Neural progenitor cell (in vitro differentiated cells): ENCODE results near the gene CRHR1. TPM values are rescaled to one million over a fixed set of nuclear protein-coding genes. Genes with fewer than 3 reads are reported as not detected.

Experiments
- DNase-seq: peaks from one replicate; pipeline ENCODE4 v3.0.0-alpha.2; 2016; ENCODE audit warnings: low spot score
- H2AFZ ChIP-seq: fragments of 200-600 bp; sonication (generic); replicated peaks from 2 replicates; pipeline ENCODE4 v1.6.1; 2016; ENCODE audit warnings: antibody characterized with exemption
- H3F3A ChIP-seq: fragments of 200-600 bp; sonication (generic); 2 replicates; pipeline ENCODE4 v1.6.1; 2016; ENCODE audit warnings: antibody characterized with exemption, low read depth
- H3K27ac ChIP-seq: fragments of 200-600 bp; sonication (generic); 2 replicates; pipeline ENCODE4 v1.5.1; 2016; ENCODE audit warnings: mild to moderate bottlenecking
- H3K27me3 ChIP-seq: fragments of 200-600 bp; sonication (generic); 2 replicates; pipeline ENCODE4 v1.6.1; 2016; ENCODE audit warnings: mild to moderate bottlenecking, moderate library complexity
- H3K36me3 ChIP-seq: fragments of 200-600 bp; sonication (generic); 2 replicates; pipeline ENCODE4 v1.5.1; 2016
- H3K4me1 ChIP-seq: fragments of 200-600 bp; sonication (generic); 2 replicates; pipeline ENCODE4 v1.6.1; 2016; ENCODE audit warnings: mixed run types
- H3K4me2 ChIP-seq: fragments of 200-600 bp; sonication (generic); 2 replicates; pipeline ENCODE4 v1.6.1; 2016
- H3K4me3 ChIP-seq: fragments of 200-600 bp; sonication (generic); 2 replicates; pipeline ENCODE4 v1.5.1; 2016
- H3K79me2 ChIP-seq: fragments of 200-600 bp; sonication (generic); 2 replicates; pipeline ENCODE4 v1.6.1; 2016; ENCODE audit warnings: low read depth
- H3K9ac ChIP-seq: fragments of 200-600 bp; sonication (generic); 2 replicates; pipeline ENCODE4 v1.6.1; 2016
- H3K9me3 ChIP-seq: fragments of 200-600 bp; sonication (generic); 2 replicates; pipeline ENCODE4 v1.5.1; 2016; ENCODE audit warnings: low read depth
- H4K20me1 ChIP-seq: fragments of 200-600 bp; sonication (generic); 2 replicates; pipeline ENCODE4 v1.6.1; 2016; ENCODE audit warnings: low read depth
- H3K27ac Mint-ChIP-seq: 3 replicates; pipeline ENCODE4 v1.8.0; 2021; ENCODE audit warnings: mixed read lengths
- H3K27me3 Mint-ChIP-seq: 2 replicates; pipeline ENCODE4 v1.8.0; 2022; ENCODE audit warnings: low read depth, mild to moderate bottlenecking, inconsistent platforms, moderate library complexity, mixed read lengths; ENCODE audit not compliant: insufficient read depth
- H3K36me3 Mint-ChIP-seq: 3 replicates; pipeline ENCODE4 v1.8.0; 2021; ENCODE audit warnings: mixed read lengths
- H3K4me1 Mint-ChIP-seq: 3 replicates; pipeline ENCODE4 v1.8.0; 2021; ENCODE audit warnings: mixed read lengths
- H3K4me3 Mint-ChIP-seq: 3 replicates; pipeline ENCODE4 v1.8.0; 2021; ENCODE audit warnings: mild to moderate bottlenecking, moderate library complexity, mixed read lengths
- H3K9me3 Mint-ChIP-seq: 3 replicates; pipeline ENCODE4 v1.8.0; 2020; ENCODE audit warnings: mixed read lengths
- EZH2 ChIP-seq: fragments of 200-600 bp; sonication (generic); IDR thresholded peaks from 2 replicates; pipeline ENCODE4 v1.6.1; 2017; ENCODE audit warnings: antibody characterized with exemption, mild to moderate bottlenecking, moderate library complexity
- EZH2phosphoT487 ChIP-seq: fragments of 200-600 bp; sonication (generic); IDR thresholded peaks from 2 replicates; pipeline ENCODE4 v1.6.1; 2017; ENCODE audit warnings: antibody characterized with exemption
- total RNA-seq: library from RNA; depleted of rRNA; stranded (reverse); fragments of >200 nt; gene quantifications from 2 replicates; pipeline ENCODE4 v1.2.3, GENCODE V29; 2015; ENCODE audit warnings: low replicate concordance
- TF ChIP-seq, protein P1 (sequence below): fragments of 200-600 bp; sonication (generic); IDR thresholded peaks from 2 replicates; pipeline ENCODE4 v1.5.1; 2017; ENCODE audit warnings: antibody characterized with exemption, mild to moderate bottlenecking

The CRHR1 gene
- total RNA-seq, 1 donor from 2014 or later, result 3.4 TPM

DNA sequence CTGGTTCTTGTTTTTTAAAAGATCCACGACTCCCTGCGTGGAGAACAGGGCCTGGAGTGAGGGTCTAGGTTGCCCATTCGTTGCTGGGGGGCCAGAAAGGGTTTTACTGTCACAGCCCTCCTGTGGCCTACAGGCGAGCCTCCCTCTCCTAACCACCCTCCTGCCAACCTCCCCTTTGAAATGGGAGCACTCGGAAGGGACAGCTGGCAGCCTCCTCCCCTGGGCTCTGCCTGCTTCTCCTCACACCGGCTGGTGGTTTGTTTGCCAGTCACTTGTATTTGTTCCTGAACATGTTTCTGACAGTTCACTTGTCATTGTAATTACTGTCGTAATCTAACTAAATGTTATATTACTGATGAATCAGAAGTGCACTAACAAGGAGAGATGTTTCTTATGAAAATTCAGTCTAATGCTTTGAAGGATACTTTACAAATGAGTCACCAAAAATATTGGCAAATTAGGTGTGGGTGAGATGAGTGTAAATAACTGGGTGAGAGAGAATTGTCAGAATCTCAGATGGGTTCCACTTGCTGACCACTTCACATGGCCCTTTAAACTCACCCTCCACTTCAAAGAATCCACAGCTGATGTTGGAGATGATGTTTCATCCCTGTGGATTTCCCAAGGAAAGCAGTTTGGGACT, 57.9 kb downstream of the CRHR1 start:
- H3K4me3 Mint-ChIP-seq, result no peak overlapping the region
- no peak overlapping the region for H3K4me3 ChIP-seq
- H3K4me2 ChIP-seq, result no peak overlapping the region
- H3K36me3 ChIP-seq, result no peaks in the 10 kb centered on the region
- H3K9me3 ChIP-seq, result no peaks in the 10 kb centered on the region
- peaks cover 8% of the 10 kb centered on the region for H3K27me3 Mint-ChIP-seq
- no peaks in the 10 kb centered on the region for H3K36me3 Mint-ChIP-seq
- no peak overlapping the region for H3K27ac Mint-ChIP-seq
- TF ChIP-seq EZH2phosphoT487 (no peak), EZH2 (no peak)
- TF ChIP-seq, protein P1, sequence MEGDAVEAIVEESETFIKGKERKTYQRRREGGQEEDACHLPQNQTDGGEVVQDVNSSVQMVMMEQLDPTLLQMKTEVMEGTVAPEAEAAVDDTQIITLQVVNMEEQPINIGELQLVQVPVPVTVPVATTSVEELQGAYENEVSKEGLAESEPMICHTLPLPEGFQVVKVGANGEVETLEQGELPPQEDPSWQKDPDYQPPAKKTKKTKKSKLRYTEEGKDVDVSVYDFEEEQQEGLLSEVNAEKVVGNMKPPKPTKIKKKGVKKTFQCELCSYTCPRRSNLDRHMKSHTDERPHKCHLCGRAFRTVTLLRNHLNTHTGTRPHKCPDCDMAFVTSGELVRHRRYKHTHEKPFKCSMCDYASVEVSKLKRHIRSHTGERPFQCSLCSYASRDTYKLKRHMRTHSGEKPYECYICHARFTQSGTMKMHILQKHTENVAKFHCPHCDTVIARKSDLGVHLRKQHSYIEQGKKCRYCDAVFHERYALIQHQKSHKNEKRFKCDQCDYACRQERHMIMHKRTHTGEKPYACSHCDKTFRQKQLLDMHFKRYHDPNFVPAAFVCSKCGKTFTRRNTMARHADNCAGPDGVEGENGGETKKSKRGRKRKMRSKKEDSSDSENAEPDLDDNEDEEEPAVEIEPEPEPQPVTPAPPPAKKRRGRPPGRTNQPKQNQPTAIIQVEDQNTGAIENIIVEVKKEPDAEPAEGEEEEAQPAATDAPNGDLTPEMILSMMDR, result no peak
- no peaks in the 10 kb centered on the region for H3K9me3 Mint-ChIP-seq
- no peaks in the 10 kb centered on the region for H3K4me1 ChIP-seq
- H4K20me1 ChIP-seq, result no peaks in the 10 kb centered on the region
- no peaks in the 10 kb centered on the region for H3K27me3 ChIP-seq
- no peaks in the 10 kb centered on the region for H3K4me1 Mint-ChIP-seq
- H3K27ac ChIP-seq, result no peak overlapping the region
- H3K79me2 ChIP-seq, result no peaks in the 10 kb centered on the region
- DNase-seq, result no peak
- no peak overlapping the region for H2AFZ ChIP-seq
- no peaks in the 10 kb centered on the region for H3F3A ChIP-seq
- H3K9ac ChIP-seq, result no peak overlapping the region

DNA sequence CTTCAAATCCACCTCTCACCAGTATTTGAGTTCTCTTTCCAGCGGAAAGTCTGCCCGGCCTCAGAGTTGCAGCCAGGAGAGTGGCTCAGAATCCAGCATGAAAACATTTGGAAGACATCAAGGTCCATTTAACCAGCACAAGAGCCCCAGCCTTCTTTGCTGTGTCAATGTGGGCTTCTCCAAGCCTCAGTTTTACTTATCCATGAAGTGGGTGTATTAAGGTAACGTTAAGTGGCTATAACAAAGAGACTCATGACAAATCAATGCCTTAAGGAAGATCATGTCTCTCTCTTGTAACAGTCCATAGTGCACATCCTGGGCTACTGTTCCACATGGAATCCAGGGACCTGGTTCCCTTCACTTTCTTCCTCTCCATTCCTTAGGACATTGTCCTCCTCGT, 59.6 kb downstream of the CRHR1 start:
- H3K27ac Mint-ChIP-seq, result no peak overlapping the region

DNA sequence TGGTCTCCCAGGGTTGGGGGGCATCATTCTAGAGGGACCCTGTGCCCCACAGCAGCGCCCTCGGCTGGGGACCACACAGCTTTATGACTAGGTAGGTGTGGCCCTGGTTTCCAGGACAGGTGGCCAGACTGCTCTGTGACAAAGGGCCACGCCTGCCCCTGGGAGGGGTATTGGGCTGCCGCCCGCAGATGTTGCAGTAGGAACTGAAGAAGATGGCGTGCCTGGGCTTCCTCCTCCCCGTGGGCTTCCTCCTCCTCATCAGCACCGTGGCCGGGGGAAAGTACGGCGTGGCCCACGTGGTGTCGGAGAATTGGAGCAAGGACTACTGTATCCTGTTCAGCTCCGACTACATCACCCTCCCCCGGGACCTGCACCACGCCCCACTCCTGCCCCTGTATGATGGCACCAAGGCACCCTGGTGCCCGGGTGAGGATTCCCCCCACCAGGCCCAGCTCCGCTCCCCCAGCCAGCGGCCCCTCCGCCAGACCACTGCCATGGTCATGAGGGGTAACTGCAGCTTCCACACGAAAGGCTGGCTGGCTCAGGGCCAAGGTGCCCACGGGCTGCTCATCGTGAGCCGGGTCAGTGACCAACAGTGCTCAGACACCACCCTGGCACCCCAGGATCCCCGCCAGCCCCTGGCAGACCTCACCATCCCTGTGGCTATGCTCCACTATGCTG, 60.7 kb downstream of the CRHR1 start, which contains the start of gene SPPL2C:
Gene SPPL2C, plus strand, starts transcription at position 187 of the 681 bp plus-strand sequence. Its CDS starts 26 bp downstream, at position 213.
- Histone ChIP-seq H3K27ac (no peak within 1 kb of the TSS), H4K20me1 (no peaks in the 10 kb centered on the region), H3K27me3 (no peaks in the 10 kb centered on the region), H3K4me1 (no peaks in the 10 kb centered on the region), H3K79me2 (no peaks in the 10 kb centered on the region), H3K9me3 (no peaks in the 10 kb centered on the region), H3K9ac (no peak within 1 kb of the TSS), H3K36me3 (no peaks in the 10 kb centered on the region), H3K4me2 (no peak within 1 kb of the TSS), H3K4me3 (no peak within 1 kb of the TSS), H2AFZ (no peak within 1 kb of the TSS), H3F3A (no peaks in the 10 kb centered on the region)
- TF ChIP-seq EZH2, result no peak
- no peaks in the 10 kb centered on the region for H3K36me3 Mint-ChIP-seq
- H3K27me3 Mint-ChIP-seq, result peaks cover 8% of the 10 kb centered on the region
- no peak within 1 kb of the TSS for H3K4me3 Mint-ChIP-seq
- no peak within 1 kb of the TSS for H3K27ac Mint-ChIP-seq
- peaks cover 2% of the 10 kb centered on the region for H3K9me3 Mint-ChIP-seq
- no peak for DNase-seq
- no peaks in the 10 kb centered on the region for H3K4me1 Mint-ChIP-seq

More for the DNA sequence above, 59.6 kb downstream of the CRHR1 start:
- no peaks in the 10 kb centered on the region for H3K9me3 ChIP-seq
- H3K4me3 ChIP-seq, result no peak overlapping the region
- H3F3A ChIP-seq, result no peaks in the 10 kb centered on the region
- TF ChIP-seq, protein P1, result no peak
- TF ChIP-seq EZH2phosphoT487 (no peak), EZH2 (no peak)
- H3K36me3 Mint-ChIP-seq, result no peaks in the 10 kb centered on the region
- no peak overlapping the region for H3K4me3 Mint-ChIP-seq
- H3K4me2 ChIP-seq, result no peak overlapping the region
- H3K4me1 ChIP-seq, result no peaks in the 10 kb centered on the region
- H3K9me3 Mint-ChIP-seq, result peaks cover 2% of the 10 kb centered on the region
- no peaks in the 10 kb centered on the region for H4K20me1 ChIP-seq
- peaks cover 8% of the 10 kb centered on the region for H3K27me3 Mint-ChIP-seq
- no peaks in the 10 kb centered on the region for H3K27me3 ChIP-seq
- no peaks in the 10 kb centered on the region for H3K79me2 ChIP-seq
- no peak overlapping the region for H3K27ac ChIP-seq
- no peak for DNase-seq
- no peak overlapping the region for H3K9ac ChIP-seq
- H3K36me3 ChIP-seq, result no peaks in the 10 kb centered on the region
- H3K4me1 Mint-ChIP-seq, result no peaks in the 10 kb centered on the region
- H2AFZ ChIP-seq, result no peak overlapping the region
